ENCODE results near the gene IL6. TPM values are rescaled to one million over a fixed set of nuclear protein-coding genes. Genes with fewer than 3 reads are reported as not detected.
A peak's percentile ranks its signal among the peaks of the same experiment; 100 is the strongest.

Gene IL6
- total RNA-seq, 6 experiments from 2014 or later = 0.80 to 1.9 TPM; not detected in 4

DNA sequence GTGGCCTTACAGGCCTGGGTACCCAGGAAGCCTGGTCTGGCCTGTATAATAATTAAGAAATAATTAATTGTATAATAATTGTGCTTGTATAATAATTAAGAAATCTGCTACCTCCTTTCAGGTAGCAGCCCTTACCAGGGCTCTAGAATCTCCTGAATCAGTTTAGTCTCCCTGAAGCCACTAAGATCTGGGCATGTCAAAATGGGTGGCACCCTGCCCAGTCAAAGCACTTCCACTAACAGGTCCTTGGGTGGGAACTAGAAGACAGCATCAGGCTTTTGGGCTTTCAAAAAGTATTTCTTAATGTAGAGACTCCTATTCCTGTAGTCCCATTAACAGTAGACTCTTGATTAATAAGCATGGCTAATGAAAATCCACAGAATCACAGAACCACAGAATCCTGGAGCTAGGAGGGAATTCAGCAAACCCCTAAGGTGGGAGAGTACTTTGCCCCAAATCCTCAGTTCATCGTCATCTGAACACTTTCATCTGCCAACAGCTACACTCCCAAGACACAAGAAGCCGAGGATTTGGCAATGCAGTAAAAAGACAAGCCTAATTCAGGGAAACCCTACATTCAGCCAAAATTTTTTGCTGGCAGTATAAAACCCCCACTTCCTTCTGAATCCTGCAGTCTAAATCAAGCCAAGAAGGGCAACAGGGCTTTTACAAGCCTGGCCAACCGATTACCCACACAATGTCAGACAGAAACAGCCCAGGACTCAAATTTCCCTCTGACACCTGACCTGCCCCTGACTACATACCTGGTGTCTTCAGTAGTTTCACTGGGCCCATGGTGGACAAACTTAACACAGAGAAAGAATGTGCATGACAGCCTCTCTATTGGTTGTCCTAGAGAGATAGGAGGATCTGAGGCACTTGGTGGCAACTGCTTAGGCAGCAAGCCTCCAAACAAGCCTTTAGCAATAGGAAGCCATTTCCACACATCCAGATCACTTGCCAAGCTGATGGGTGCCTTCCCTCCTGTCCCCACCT is 5.9 kb upstream of the IL6 start:
- H3K27ac ChIP-seq = no peak overlapping the region
- H3K4me3 ChIP-seq = no peak overlapping the region
- intact Hi-C loops (cut with DNase I) = no loop called here
- WGBS (ENCODE audit: insufficient coverage, low coverage, low lambda C conversion rate, missing lambda C conversion rate) = 47% methylated on average over 3 of the region's 3 CpGs
- peaks cover 0 to 21% (median 0%) of the 10 kb centered on the region in 4 donors for H3K4me1 ChIP-seq
- TF ChIP-seq, protein P1, sequence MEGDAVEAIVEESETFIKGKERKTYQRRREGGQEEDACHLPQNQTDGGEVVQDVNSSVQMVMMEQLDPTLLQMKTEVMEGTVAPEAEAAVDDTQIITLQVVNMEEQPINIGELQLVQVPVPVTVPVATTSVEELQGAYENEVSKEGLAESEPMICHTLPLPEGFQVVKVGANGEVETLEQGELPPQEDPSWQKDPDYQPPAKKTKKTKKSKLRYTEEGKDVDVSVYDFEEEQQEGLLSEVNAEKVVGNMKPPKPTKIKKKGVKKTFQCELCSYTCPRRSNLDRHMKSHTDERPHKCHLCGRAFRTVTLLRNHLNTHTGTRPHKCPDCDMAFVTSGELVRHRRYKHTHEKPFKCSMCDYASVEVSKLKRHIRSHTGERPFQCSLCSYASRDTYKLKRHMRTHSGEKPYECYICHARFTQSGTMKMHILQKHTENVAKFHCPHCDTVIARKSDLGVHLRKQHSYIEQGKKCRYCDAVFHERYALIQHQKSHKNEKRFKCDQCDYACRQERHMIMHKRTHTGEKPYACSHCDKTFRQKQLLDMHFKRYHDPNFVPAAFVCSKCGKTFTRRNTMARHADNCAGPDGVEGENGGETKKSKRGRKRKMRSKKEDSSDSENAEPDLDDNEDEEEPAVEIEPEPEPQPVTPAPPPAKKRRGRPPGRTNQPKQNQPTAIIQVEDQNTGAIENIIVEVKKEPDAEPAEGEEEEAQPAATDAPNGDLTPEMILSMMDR (IDR thresholded peaks at IDR 0.05) = no peak
- TF ChIP-seq POLR2A (IDR thresholded peaks at IDR 0.05) = no peak
- H3K9me3 ChIP-seq = no peaks in the 10 kb centered on the region
- no peaks in the 10 kb centered on the region for H3K36me3 ChIP-seq
- ATAC-seq = no peak
- DNase-seq = no peak
- no peaks in the 10 kb centered on the region for H3K27me3 ChIP-seq

DNA sequence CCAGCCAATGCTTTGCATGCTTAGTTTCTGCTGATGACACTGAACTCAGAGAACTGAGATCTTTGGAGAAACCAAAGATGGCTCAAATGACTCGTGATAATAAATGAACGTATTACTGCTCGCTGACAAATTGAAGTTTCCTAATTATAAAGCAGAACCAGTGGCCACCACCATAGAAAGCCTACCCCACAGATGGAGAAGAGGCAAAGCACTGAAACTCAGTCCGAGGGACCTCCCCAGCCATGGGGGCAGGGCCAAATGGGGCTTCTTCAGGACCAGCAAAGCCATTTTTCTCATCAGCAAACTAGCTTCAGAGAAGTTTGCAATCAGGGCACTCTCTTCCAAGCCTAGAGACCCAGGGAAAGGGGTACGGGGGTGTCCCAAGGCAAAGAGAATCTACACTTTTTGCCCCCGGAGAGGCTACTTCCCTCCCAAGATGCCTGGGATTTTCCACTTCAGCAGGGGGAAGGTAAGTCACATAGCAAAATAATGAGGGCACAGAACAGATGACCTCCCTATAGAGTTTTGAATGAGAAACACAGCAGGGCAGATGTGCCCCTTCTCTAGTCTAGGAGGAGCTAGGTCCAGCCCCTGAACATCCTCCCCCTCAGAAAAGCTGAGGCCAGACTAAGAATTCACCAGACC is 4.3 kb upstream of the IL6 start:
- Histone ChIP-seq H3K36me3 (no peaks in the 10 kb centered on the region), H3K27ac (peak overlapping the region in 1 of 3 donors; percentile 43), H3K9me3 (no peaks in the 10 kb centered on the region), H3K4me1 (peaks cover 0 to 29% (median 0%) of the 10 kb centered on the region in 4 donors), H3K27me3 (no peaks in the 10 kb centered on the region), H3K4me3 (no peak overlapping the region)
- TF ChIP-seq, protein P1 (IDR thresholded peaks at IDR 0.05) = no peak
- TF ChIP-seq POLR2A (IDR thresholded peaks at IDR 0.05) = no peak
- 62% methylated on average over 5 of the region's 6 CpGs for WGBS (ENCODE audit: insufficient coverage, low coverage, low lambda C conversion rate, missing lambda C conversion rate)
- ATAC-seq (no peak), DNase-seq (no peak)
- intact Hi-C loops (cut with DNase I) = no loop called here

DNA sequence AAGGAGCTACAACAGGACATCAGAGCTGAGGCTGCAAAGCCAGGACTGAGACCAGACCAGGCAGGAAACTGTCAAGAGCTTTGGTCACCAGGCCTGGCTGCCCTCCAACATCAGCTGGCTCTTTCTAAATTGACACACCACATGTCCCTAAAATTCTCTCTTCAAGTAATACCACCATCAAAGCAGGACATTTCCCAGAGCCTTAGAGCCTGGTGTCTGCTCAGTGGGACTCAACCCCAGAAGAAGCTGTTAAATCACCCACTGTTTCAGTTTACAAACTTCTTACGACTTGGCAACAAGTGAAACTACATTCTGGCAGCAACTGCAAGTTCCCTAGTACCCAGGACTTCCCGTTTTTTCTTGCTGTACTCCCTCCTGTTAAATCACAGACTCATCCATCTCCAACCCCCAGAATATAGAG is 3.8 kb upstream of the IL6 start:
- H3K27me3 ChIP-seq = no peaks in the 10 kb centered on the region
- peaks cover 0 to 29% (median 0%) of the 10 kb centered on the region in 4 donors for H3K4me1 ChIP-seq
- no peak overlapping the region for H3K4me3 ChIP-seq
- DNase-seq = peak; percentile 83 to 86 (median 83)
- TF ChIP-seq POLR2A (IDR thresholded peaks at IDR 0.05) = no peak
- TF ChIP-seq, protein P1 (IDR thresholded peaks at IDR 0.05) = no peak
- 10% methylated on average over 2 of the region's 2 CpGs for WGBS (ENCODE audit: insufficient coverage, low coverage, low lambda C conversion rate, missing lambda C conversion rate)
- H3K9me3 ChIP-seq = no peaks in the 10 kb centered on the region
- peak overlapping the region in 1 of 3 donors; percentile 43 for H3K27ac ChIP-seq
- intact Hi-C loops (cut with DNase I) = no loop called here
- peak; percentile 65 to 77 (median 70) for ATAC-seq
- no peaks in the 10 kb centered on the region for H3K36me3 ChIP-seq

- H3K9me3 ChIP-seq = no peaks in the 10 kb centered on the region
- TF ChIP-seq POLR2A (IDR thresholded peaks at IDR 0.05) = peak; percentile 9
- TF ChIP-seq, protein P1 (IDR thresholded peaks at IDR 0.05) = no peak
- ATAC-seq (peak; percentile 49 to 67 (median 56)), DNase-seq (peak in 1 of 3 donors; percentile 63)
- H3K4me1 ChIP-seq = peaks cover 0 to 29% (median 0%) of the 10 kb centered on the region in 4 donors
- H3K36me3 ChIP-seq = no peaks in the 10 kb centered on the region
- intact Hi-C loops (cut with DNase I) = no loop called here
- H3K27ac ChIP-seq = peak overlapping the region in 1 of 3 donors; percentile 43
- no peak overlapping the region for H3K4me3 ChIP-seq
- WGBS (ENCODE audit: insufficient coverage, low coverage, low lambda C conversion rate, missing lambda C conversion rate) = 15% methylated on average over 4 of the region's 4 CpGs
- no peaks in the 10 kb centered on the region for H3K27me3 ChIP-seq
These were observed 3.4 kb upstream of the IL6 start for GRCh38 chr7:22723637-22724036.

All from right lobe of liver (tissue), 6 donors.